GM06990 (cell line): ENCODE results near the gene CRYBG3.

ENCODE experiments used
- DNase-seq: peaks from one replicate; pipeline ENCODE4 v3.0.0-alpha.2; 2011; ENCODE audit not compliant: insufficient read length; ENCODE audit errors: extremely low read depth
- H3K27me3 ChIP-seq: replicated peaks from 2 replicates; pipeline ENCODE4 v1.6.0; 2011; ENCODE audit warnings: low read length; ENCODE audit not compliant: control insufficient read depth, insufficient read depth
- H3K36me3 ChIP-seq: 2 replicates; pipeline ENCODE4 v1.5.1; 2011; ENCODE audit warnings: low read length; ENCODE audit not compliant: control insufficient read depth, insufficient read depth
- H3K4me3 ChIP-seq: replicated peaks from 2 replicates; pipeline ENCODE4 v1.5.1; 2011; ENCODE audit warnings: low read depth, mild to moderate bottlenecking, control low read depth, low read length
- CTCF ChIP-seq: IDR thresholded peaks from 2 replicates; pipeline ENCODE4 v1.5.1; 2011; ENCODE audit warnings: low read length, control low read depth, mild to moderate bottlenecking, inconsistent platforms; ENCODE audit not compliant: insufficient read depth, poor library complexity, severe bottlenecking

The CRYBG3 gene

DNA sequence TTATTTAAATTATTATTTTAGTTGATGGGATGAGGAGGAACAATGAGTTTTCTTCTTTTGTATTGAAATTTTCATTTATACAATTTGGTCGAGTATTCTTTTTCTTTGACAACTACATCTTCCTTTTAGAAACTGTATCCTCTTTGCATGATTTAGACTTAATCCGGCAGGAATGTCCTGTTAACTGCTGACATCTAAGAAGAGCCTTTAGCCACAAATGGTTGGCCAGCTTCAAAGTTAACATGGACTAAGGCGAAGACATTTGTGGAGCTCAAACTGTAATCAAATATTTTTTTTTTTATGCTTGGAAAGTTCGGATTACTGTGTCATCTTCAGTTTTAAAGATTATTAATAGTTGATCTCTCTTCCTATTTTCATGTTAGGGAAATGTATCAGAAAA lies 107.2 kb downstream of the CRYBG3 start:
- no peaks in the 10 kb centered on the region for H3K27me3 ChIP-seq
- H3K4me3 ChIP-seq, result no peak overlapping the region
- no peak for TF ChIP-seq CTCF
- no peaks in the 10 kb centered on the region; the same call in 1 of the 2 replicates for H3K36me3 ChIP-seq
- no peak for DNase-seq

GRCh38 chr3:97930018-97930417 lies 108.2 kb downstream of the CRYBG3 start:
- H3K4me3 ChIP-seq, result no peak overlapping the region
- no peaks in the 10 kb centered on the region; the same call in 1 of the 2 replicates for H3K36me3 ChIP-seq
- H3K27me3 ChIP-seq, result no peaks in the 10 kb centered on the region
- no peak for TF ChIP-seq CTCF
- DNase-seq, result no peak

GRCh38 chr3:97931218-97931617 lies 109.4 kb downstream of the CRYBG3 start:
- H3K36me3 ChIP-seq, result no peaks in the 10 kb centered on the region; the same call in 1 of the 2 replicates
- no peak for TF ChIP-seq CTCF
- no peak for DNase-seq
- H3K27me3 ChIP-seq, result no peaks in the 10 kb centered on the region
- no peak overlapping the region for H3K4me3 ChIP-seq

DNA sequence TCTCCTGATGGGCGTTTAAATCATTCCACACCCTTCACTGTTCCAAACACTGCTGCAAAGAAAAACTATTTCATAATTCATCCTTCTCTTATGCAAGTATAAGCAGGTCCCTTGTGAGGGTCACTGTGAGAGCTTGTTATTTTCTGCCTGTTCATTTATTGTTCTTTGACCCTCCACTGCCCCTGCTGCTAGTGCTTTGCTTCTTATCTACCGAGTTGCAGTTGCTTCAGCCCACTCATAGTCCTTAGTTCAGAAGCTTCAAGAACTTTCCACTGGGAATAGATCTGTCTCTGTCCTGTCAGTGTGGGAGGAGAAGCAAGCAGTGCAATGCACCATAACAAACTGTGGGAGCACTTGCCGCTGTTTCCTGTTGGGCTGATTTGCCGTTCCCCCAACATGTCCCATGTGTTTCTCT lies 110.6 kb downstream of the CRYBG3 start:
- no peaks in the 10 kb centered on the region; the same call in 1 of the 2 replicates for H3K36me3 ChIP-seq
- H3K4me3 ChIP-seq, result no peak overlapping the region
- DNase-seq, result no peak
- TF ChIP-seq CTCF, result no peak
- no peaks in the 10 kb centered on the region for H3K27me3 ChIP-seq

DNA sequence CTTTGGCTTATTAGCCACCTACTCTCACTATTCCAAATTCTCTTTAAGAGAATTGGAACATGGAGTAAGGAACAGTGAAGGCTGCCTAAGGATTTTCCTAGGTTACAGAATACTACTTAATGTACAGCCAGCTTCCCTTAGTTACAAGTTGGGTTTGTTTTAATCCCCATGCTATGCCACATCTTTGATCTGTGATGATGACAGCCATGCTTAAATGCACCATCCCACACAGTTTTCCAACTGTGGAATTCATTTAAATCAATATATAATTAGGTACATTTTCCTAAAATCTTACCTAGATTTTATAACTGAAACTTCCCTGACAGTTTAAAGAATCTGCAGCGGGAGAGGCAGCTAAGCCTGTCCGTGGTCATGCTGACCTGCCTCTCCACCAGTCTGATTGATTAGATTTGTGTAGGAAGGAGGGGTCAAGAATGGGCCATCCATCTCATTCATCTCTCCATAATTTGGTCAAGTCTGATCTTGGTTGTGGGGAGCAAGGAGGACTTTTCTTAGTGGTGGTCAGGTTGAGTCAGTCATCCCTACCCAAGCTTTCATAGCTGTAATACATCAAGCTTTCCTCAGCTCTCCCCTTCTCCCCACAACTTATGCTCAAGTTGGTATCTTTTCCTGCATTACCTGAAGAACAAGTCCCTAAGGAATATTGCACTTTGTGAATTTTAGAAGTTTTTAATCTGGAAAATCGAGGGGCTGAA lies 113.3 kb downstream of the CRYBG3 start:
- Histone ChIP-seq H3K27me3 (no peaks in the 10 kb centered on the region), H3K36me3 (peaks cover 2% of the 10 kb centered on the region; the same call in 1 of the 2 replicates), H3K4me3 (no peak overlapping the region)
- DNase-seq, result no peak
- TF ChIP-seq CTCF, result no peak

- H3K36me3 ChIP-seq, result peaks cover 2% of the 10 kb centered on the region; the same call in 1 of the 2 replicates
- no peaks in the 10 kb centered on the region for H3K27me3 ChIP-seq
- TF ChIP-seq CTCF, result no peak
- H3K4me3 ChIP-seq, result no peak overlapping the region
- DNase-seq, result no peak
These were observed 114.0 kb downstream of the CRYBG3 start for GRCh38 chr3:97935842-97936241.
